Inflammatory macrophage treated with lipopolysaccharide for 4 hours (primary cell): ENCODE results near the gene MYO7B.
"Not testable (repeated sequence)": the region's sequence is repeated elsewhere in the genome, so short reads cannot be mapped to it uniquely, and the experiment has no call there.

Source experiments
- DNase-seq: peaks from one replicate; pipeline ENCODE4 v3.0.0-alpha.2; 2020

MYO7B gene

DNA sequence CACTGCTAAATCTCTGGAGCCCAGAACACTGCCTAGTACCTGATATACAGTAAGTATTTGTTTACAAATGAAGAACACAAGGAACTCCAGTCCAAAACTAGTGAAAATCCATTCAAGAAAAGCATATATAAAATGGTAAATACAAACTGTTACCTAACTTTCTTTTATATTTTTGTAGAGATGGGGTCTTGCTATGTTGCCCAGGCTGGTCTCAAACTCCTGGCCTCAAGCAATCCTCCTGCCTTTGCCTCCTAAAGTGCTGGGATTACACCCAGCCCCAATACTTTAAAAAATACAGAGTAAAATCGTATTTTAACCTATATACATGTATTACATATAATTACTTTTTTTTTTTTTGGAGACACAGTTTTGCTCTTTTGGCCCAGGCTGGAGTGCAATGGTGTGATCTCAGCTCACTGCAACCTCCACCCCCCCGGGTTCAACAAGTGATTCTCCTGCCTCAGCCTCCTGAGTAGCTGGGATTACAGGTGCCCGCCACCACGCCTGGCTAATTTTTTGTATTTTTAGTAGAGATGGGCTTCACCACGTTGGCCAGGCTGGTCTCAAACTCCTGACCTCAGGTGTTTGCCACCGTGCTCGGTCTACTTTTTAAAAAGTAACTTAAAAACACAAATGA, 11.2 kb upstream of the MYO7B start:
- not testable (repeated sequence) for DNase-seq

DNA sequence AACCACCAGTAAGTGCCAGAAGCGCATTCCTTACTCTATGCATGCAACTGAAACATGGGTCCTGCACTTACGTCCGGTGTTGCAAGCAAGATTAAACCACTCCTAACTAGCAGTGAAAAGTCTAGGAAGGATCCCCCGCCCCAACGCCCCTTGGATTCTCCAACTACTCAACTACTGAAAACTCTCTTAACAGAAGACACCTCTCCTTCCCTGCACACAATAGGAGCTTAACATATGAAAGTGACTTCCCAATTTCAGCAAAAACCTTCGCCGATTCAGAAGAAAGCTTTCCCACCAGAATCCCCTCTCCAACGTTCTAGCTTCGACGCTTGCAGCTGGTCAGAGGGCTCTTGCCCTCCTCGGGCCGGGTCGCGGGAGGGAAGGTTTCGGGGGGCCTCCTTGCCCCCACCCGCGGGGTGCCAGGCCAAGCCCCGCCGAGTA, 9.8 kb upstream of the MYO7B start:
- DNase-seq: peak; percentile 19

DNA sequence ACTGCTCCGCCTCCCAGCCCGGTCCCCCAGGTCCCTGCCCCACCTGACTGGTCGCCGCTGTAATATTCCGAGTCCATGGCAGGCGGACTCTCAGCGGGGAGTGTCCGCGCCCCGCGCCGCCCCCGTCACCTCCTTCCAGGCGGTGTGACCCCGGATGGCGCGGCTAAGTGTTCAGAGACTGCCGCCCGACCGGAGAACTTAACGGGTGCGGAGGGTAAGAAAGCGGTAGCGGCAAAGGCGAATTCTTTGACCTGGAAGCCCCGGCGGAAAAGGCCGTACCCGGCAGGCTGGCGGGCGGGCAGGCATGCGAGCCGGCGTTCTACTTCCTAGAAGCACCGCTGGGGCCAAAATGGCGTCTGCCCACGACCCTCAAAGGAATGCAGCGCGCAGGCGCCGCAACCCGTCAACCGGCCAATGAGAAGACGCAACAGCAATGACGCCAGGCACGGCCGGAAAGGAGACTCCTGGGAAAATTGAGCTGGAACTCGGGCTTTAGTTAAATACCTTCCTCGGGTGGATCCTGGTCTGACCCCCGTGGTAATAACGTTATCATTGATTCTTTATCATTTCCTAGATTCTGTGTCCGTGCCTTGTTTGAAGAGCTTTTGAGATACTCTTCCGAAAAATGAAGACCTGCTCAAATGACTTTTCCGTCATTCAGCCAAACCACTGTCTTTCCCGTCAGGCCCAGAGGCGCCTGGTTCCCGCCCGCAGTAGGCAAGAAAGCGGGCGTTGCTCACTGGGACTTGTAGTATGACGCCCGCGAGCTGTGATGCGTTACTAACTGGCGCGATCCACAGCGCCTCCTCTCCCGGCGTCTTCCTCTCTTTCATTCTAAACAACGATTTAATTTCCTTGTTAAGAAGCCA, 9.1 kb upstream of the MYO7B start, which contains the start of gene IWS1:
IWS1 (minus strand) TSS at position 358 of the 869 bp plus-strand sequence; CDS start at position 77, 281 bp downstream.
- DNase-seq: peak; percentile 98

DNA sequence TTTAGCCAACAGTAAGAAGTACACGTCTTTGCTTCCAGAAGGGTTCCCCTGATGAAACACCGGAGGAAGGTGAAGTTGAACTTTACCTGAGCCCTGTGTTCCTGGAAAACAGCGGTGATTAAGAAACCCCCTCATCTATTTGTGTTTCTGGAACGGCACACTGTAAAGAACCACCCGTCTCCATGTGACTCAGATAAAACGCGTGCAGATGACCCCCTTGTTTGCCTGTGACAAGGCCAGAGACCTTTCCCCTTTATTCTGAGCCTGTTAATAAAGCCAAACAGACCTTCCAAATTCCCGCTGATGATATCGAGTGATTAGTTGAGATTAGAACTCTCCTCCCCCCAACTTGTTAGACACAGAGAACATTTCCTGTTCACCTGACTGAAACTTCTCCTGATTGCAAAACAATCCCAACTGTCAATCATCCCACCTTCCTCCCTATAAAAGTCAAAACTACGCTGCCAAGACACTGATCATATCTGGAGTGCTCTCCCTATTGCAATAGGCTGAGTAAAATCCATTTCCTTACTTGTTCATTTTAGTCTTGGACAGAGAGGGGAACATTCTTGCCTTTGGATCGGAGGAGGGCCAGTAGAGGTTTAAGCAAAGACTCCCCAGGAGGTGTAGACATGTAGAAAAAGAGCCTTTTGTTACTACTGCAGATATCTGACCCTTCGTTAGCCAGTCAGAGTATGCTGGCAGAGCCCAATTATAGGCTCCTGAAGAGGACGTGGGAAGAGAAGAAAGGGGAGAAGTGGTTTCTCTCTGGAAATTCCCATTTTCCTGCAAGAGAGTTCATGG, 8.3 kb upstream of the MYO7B start:
- no peak for DNase-seq

DNA sequence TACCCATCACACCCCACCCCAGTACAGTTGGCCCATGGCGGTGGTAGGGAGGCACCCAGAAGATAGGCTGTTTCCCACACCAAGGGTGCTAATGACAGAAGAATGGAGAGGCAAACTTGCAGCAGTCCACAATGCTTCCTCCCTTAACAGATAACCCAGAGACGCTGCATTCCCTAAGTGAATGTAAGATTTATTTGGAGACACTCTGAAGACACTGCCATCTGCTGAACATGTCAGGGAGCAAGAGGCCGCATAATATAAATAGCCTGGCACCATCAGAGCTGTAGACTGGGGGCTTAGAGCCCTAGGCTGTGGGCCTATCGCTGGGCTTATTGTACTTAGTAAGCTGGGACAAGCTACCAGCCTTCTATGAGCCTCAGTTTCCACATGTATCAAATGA, 7.0 kb upstream of the MYO7B start:
- no peak for DNase-seq

DNA sequence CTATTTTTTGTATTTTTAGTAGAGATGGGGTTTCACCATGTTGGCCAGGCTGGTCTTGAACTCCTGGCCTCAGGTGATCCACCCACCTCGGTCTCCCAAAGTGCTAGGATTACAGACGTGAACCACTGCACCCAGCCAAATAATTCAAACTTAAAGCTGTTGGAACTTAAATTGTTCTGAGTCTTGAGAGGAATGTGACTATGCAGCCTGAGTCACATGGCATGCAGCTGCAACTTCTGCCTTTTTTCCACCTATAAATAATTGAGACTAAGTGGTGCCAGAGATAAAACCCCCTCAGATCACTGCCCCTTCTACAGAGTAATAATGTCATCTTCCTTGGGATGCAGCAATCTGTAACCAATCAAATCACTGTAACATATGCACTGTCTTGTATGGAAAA, 6.1 kb upstream of the MYO7B start:
- not testable (repeated sequence) for DNase-seq

DNA sequence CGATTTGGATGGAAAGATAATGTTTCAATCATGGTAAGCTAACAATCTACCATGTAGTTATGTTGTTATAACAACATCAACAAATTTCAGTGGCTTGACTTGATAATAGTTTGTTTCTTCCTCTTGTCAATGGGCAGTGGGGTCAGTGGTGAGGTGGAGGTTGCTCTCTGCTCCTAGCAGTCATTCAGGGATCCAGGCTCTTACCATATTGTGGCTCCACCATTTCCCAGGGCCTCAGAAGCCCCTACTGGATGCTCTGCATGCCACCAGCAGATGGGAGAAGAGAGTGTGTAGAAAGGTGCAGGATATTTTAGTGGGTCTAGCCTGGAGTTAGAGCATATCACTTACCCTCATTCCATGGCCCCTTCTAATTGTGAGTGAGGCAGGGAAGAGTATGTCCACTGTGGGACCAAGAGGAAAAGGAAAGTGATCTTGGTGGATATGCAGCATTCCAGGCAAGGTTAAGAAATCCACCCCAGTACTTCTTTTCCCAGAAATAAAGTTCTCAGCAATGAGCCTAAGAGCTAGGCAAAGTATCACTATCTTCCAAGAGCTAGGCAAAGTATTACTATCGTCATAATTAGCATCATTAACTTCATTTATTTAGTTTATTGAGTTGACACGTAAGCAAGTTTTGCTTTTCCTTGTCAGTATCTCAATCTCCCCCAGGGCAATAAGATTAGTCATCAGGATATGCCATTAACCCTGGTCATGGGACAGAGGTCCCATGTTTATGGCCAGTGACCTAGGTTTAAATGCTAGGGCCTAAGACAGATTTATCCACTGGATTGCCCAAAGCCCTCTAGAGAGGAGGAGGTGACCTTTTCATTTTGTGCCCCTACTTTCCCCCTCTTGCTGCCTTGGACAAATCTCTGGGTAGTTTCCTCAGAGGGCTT, 5.0 kb upstream of the MYO7B start:
- no peak for DNase-seq

DNA sequence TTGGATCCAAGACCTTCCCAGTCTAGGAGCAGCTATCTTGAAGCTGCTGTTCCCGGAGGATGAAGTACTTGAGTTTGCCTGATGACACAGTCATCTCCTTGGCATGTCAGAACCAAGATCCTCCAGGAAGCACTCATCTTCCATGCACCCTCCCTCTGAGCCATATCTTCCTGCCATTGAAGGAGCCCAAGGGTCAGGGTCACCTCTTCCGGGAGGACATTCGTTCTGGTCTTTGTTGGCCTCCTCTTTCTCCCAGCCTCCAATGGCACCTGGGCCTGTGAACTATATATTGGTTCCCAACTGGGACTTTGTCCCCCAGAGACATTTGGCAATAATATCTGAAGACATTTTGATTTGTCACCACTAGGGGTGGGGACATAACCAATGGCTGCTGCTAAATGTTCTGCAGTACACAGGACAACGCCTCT, 4.2 kb upstream of the MYO7B start:
- no peak for DNase-seq

DNA sequence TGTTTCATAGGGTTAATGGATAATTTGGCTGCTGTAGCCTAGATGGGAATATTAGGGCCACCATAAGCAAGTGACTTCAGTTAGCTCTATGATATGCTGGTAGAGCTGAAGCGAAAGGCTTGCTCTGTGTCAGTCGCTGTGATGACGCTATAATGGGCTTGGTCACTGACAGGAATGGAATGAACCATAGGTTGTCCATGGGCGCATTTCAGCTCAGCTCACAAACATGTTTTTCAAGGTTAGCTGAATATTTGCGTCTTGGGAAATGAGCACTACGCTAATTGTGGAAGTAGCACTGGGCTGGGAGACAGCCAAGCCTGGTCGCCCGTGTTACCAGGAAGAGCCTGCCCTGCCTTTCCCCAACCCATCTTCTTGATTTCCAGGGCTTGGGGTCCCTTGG, 3.2 kb upstream of the MYO7B start:
- no peak for DNase-seq

DNA sequence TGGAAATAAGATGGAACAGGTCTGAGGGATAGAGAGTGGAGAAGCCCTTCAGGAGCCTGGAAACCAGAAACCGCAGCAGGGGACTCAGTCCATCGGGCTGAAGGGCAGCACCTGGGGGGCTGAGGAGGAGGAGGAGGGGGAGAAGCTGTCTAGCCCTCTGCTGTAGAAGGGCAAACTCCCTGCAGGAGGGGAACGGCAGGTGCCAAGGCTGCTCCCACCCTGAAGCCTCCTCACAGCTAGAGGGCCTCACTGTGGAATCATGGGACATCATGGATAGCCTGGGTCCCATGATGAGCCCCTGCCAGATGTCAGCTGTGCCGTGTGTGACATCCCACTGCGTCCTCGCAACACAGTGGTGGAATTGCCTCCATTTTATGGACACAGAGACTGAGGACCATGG, 435 bp downstream of the MYO7B start:
- no peak for DNase-seq

DNA sequence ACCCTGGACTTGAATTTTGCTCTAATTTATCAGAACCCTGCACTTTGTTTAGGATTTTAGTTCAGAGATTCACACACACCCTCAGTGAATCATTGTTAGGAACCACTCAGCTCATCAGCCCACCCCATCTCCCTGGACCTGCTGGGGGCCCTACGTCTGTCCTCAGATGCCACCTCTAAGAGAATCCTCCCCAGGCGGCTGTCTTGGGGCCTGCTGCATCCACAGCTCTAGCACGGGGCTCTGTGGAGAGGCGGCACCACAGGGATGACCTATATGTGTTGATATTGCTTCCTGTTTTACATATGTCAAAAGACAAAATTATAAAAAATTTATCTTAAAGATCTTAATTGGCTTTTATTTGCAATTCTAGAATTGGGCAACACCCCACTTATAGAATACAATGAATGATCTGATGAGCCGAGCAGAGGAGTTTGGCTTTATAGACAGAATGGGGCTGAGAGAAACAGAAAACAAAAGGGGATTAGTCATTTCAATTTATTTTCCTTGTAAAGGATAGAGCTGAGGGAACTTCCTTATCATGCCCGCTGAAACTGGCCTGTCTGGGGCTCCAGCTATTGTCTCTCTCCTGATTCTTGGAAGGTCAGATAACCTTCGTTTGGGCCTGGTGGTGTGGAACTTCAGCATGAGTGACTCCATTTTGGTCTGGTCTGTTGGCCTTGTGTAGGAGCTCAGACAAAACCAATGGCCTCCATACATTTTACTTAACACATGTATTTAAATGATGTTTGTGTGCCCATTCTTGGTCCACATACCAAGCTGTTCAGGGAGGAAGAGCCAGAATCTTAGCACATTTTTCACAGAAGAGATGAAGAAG, 1.4 kb downstream of the MYO7B start:
- peak; percentile 20 for DNase-seq

DNA sequence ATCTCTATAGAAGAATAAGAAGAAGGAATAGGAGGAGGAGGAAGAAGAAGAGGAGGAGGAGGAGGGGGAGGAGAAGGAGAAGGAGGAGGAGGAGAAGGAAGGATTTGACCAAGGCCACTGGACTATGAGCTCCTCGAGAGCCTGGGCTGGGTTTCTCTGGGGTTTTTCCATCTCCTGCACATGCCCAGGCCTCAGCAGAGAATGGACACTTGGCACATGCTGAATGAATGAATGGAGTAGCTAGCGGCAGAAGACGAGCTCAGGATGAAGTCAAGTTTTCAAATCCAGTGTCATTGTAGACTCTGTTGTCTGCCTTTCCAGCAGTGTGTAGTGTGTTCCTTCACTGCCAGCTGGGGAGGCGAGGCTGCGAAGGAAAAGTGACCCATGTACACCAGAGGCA, 2.2 kb downstream of the MYO7B start:
- no peak for DNase-seq

DNA sequence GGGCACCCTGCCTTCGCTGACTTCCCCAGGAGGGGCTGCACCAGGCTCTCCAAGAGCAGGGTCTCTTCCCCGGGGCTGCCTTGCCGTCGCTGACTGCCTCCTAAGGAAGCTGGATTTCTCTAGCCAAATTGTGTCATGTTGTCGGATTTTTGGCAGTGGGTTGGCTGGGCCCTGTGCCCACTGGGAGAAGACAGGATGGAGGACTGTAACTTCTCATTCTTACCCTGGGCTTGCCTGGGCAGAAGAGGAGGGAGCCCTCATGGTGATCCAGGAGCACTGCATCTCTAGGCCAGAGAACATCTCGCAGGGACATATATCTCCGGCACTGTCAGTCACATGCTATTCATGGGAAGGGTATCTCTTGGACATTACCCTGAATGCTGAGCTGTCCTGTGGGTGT, 6.3 kb downstream of the MYO7B start:
- no peak for DNase-seq

DNA sequence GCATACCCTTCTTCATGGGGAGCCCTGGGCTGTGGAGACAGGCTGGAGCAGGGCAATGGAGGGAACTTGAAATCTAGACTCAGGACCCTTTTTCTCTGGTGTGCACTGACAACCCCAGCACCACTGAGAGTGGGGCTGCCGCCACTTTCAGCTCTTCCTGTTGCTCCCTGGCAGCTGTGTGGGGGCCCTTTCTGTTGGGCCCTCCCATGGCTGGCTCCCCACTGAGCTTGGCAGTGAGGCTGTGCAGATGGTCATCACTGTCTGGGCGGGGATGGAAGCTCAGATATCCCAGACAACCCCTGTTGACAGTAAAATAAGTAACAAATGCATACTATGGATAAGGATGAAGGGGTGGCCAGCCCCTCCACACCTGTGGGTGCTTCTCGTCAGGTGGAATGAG, 6.7 kb downstream of the MYO7B start:
- DNase-seq: no peak

DNA sequence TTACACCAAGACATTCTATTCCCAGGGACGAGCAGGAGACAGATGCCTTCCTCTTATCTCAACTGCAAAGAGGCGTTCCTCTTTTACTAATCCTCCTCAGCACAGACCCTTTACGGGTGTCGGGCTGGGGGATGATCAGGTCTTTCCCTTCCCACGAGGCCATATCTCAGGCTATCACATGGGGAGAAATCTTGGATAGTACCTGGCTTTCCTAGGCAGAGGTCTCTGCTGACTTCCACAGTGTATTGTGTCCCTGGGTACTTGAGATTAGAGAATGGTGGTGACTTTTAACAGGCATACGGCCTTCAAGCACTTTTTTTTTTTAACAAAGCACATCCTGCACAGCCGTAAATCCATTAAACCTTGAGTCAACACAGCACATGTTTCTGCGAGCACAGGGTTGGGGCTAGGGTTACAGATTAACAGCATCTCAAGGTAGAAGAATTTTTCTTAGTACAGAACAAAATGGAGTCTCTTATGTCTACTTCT, 7.6 kb downstream of the MYO7B start:
- not testable (repeated sequence) for DNase-seq

DNA sequence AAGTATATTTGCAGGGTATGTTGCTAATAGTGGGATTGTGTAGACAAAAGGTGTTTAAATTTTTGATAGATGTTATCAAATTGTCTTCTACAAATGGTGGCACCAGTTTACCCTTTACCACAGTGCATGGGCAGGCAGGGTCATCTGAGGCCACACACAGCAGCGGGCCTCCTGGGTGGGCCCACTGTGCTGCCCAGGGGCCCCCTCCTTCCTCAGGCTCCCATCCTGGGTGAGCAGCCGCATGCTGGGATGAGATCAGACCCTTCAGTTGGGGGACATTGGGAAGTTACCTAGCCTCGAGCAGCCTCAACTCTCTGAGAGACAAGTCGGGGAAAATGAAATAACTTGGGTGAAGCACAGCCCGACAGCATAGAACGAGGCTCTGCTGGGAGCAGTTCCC, 9.7 kb downstream of the MYO7B start:
- no peak for DNase-seq

DNA sequence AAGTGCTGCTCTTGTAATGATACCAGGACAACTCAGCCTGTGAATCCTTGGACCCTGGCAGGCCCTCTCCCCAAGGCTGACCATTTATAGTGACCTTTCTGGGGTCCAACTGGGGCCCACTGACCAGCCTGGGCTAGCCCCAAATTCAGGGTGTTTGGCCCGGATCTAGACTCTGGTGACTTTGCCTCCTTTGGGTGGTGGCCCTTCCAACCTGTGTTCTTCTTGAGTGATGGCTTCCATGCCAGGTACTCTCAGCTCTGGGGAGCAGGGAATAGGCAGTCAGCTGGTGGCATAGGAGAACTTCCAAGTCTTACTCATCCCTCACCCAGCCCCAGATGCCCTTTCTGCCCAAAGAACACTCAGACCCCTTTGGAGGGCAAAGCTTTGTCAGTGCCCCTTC, 10.3 kb downstream of the MYO7B start:
- no peak for DNase-seq

DNA sequence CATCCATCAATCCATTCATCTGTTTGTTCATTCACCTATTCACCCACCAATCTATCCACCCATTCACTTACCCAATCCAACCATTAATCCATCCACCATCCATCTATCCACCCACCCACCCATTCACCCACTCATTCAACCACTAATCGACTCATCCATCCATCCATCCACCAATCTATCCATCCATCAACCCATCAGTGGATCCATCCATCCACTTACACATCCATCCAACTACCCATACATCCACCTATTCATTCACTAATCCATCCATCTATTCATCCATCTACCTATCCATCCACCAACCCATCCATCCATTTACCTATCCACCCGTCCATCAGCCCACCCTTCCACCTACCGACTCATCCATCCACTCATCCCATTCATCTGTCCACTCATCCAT, 11.3 kb downstream of the MYO7B start:
- no peak for DNase-seq

DNA sequence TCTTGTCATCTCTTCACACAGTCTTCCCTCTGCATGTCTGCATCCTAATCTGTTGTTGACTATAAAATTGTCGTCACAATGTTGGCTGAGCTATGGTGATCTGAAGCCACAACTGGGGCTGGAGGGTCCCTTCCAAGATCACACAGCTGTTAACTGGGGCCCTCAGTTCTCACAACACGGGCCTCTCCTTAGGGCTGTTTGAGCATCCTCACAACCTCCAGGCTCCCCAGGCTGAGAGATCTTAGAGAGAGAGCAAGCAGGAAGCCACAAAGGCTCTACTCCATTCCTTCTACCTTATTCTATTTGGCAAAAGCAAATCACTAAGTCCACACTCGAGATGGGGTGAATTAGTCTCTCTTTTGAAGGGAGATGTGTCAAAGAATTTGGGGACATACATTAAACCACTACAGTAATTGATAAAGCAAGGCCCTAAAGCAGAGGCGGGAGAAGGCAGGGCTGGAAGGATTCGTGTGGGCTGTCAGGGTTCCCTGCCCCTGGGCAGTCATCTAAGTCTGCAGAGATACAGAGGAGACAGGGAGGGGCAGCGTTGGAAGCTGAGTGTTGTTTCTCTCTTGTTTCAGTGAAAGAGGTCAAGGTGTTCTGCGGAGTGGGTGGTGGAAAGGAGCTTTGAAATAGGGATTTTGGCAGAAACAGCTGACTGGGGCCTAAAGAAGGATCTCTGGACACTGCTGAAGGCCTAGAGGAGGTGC, 15.9 kb downstream of the MYO7B start:
- DNase-seq: no peak

DNA sequence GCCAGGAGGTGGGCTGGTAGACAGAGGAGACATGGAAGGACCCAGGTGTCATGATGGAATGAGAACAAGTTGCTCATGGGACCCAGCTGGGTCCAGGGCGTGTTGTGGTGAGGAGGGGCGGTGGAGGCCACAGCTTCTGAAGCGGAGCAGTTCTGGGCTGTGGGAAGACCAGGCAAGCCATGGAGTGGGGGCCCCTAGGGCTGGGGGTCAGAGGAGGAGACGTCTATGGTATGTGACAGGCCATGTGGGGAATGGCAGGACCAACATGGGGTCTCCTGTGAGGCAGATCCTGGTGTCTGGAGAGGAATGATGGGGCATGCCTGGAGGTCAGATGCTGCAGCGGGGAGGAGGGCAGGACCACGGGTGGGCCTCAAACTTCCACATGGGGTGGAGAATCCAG, 16.9 kb downstream of the MYO7B start:
- no peak for DNase-seq

DNA sequence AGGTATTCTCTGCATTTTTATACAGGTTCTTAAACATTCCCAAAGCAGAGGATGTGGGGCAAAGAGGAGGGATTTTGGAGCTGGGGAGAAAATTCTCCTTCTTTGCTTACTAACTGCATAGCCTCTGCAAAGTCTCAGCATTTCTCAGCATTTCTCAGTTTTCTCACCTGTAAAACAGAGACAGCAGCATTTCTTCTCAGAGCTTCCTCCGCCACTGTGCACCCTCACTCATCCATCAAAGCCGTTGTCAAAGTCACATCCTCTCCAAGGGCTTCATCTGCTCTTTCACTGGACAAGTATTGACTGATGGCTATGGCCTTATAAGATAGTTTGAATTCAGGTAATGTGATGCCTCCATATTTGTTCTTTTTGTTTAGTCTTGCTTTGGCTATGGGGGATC, 17.4 kb downstream of the MYO7B start:
- DNase-seq: no peak
